Measurements from ENCODE around the gene IDI2. TPM values are rescaled to one million over a fixed set of nuclear protein-coding genes. Genes with fewer than 3 reads are reported as not detected.
A peak's percentile ranks its signal among the peaks of the same experiment; 100 is the strongest.

IDI2 gene
- total RNA-seq, 1 donor from 2014 or later = not detected

GRCh38 chr10:1064964-1065247 lies 39.2 kb upstream of the IDI2 start:
- Histone ChIP-seq H3K27me3 (ENCODE audit: low read depth) (no peaks in the 10 kb centered on the region), H3K4me3 (no peak overlapping the region), H3K27ac (no peak overlapping the region), H3K36me3 (peaks cover 4% of the 10 kb centered on the region), H3K4me1 (peaks cover 12% of the 10 kb centered on the region), H3K9me3 (no peaks in the 10 kb centered on the region)
- TF ChIP-seq CTCF (IDR thresholded peaks at IDR 0.05) = no peak
- no peak for ATAC-seq
- intact Hi-C loops (cut with DNase I) = no loop called here
- DNase-seq = no peak

GRCh38 chr10:1063232-1063865 lies 37.7 kb upstream of the IDI2 start:
- Histone ChIP-seq H3K36me3 (peaks cover 10% of the 10 kb centered on the region), H3K27me3 (ENCODE audit: low read depth) (no peaks in the 10 kb centered on the region), H3K27ac (no peak overlapping the region), H3K4me3 (no peak overlapping the region), H3K4me1 (peaks cover 14% of the 10 kb centered on the region), H3K9me3 (no peaks in the 10 kb centered on the region)
- DNase-seq = no peak
- intact Hi-C loops (cut with DNase I) = no loop called here
- ATAC-seq = peak; percentile 32 to 45
- TF ChIP-seq CTCF (IDR thresholded peaks at IDR 0.05) = no peak

- Histone ChIP-seq H3K4me1 (peaks cover 25% of the 10 kb centered on the region), H3K4me3 (no peak overlapping the region), H3K36me3 (peaks cover 10% of the 10 kb centered on the region), H3K27ac (no peak overlapping the region), H3K27me3 (ENCODE audit: low read depth) (no peaks in the 10 kb centered on the region), H3K9me3 (no peaks in the 10 kb centered on the region)
- TF ChIP-seq CTCF (IDR thresholded peaks at IDR 0.05) = no peak
- intact Hi-C loops (cut with DNase I) = no loop called here
- DNase-seq (no peak), ATAC-seq (no peak)
Measured at GRCh38 chr10:1061930-1062774, 36.5 kb upstream of the IDI2 start.

GRCh38 chr10:1059902-1060301 lies 34.2 kb upstream of the IDI2 start:
- ATAC-seq = no peak
- Histone ChIP-seq H3K27ac (no peak overlapping the region), H3K36me3 (peaks cover 12% of the 10 kb centered on the region), H3K4me1 (peaks cover 31% of the 10 kb centered on the region), H3K9me3 (no peaks in the 10 kb centered on the region), H3K27me3 (ENCODE audit: low read depth) (no peaks in the 10 kb centered on the region), H3K4me3 (no peak overlapping the region)
- intact Hi-C loops (cut with DNase I) = no loop called here
- TF ChIP-seq CTCF (IDR thresholded peaks at IDR 0.05) = no peak
- no peak for DNase-seq

GRCh38 chr10:1058017-1058416 lies 32.4 kb upstream of the IDI2 start:
- Histone ChIP-seq H3K36me3 (peaks cover 12% of the 10 kb centered on the region), H3K9me3 (no peaks in the 10 kb centered on the region), H3K27ac (no peak overlapping the region), H3K4me1 (peaks cover 49% of the 10 kb centered on the region), H3K27me3 (ENCODE audit: low read depth) (no peaks in the 10 kb centered on the region), H3K4me3 (peak overlapping the region; percentile 85)
- TF ChIP-seq CTCF (IDR thresholded peaks at IDR 0.05) = no peak
- intact Hi-C loops (cut with DNase I) = no loop called here
- no peak for DNase-seq
- ATAC-seq = no peak
